HepG2 (cell line): Measurements from ENCODE around the gene RBM12. TPM values are rescaled to one million over a fixed set of nuclear protein-coding genes. Genes with fewer than 3 reads are reported as not detected.

ENCODE experiments used
- ARID2 ChIP-seq: sonication (generic); formaldehyde crosslinking; IDR thresholded peaks from 2 replicates; pipeline ENCODE4 v1.8.1; 2022; ENCODE audit warnings: mild to moderate bottlenecking, missing genetic modification reagents, borderline replicate concordance
- BCL6 ChIP-seq: IDR thresholded peaks from 2 replicates; pipeline ENCODE4 v1.6.1; 2016; ENCODE audit warnings: missing genetic modification reagents, missing compliant biosample characterization
- EED ChIP-seq: sonication (generic); formaldehyde crosslinking; IDR thresholded peaks from 2 replicates; pipeline ENCODE4 v1.5.0; 2020; ENCODE audit warnings: mild to moderate bottlenecking, missing genetic modification reagents
- FOXK2 ChIP-seq: fragments of 450-650 bp; IDR thresholded peaks from 2 replicates; pipeline ENCODE4 v1.6.1; 2016
- IRF1 ChIP-seq: sonication (generic); formaldehyde crosslinking; IDR thresholded peaks from 2 replicates; pipeline ENCODE4 v1.4.0; 2020; ENCODE audit warnings: low read depth, mild to moderate bottlenecking, missing genetic modification reagents
- NFYB ChIP-seq: sonication (generic); formaldehyde crosslinking; IDR thresholded peaks from 2 replicates; pipeline ENCODE4 v1.4.0; 2020; ENCODE audit warnings: missing genetic modification reagents
- TAF15 ChIP-seq: fragments of 200-400 bp; formaldehyde crosslinking; IDR thresholded peaks from one replicate; pipeline ENCODE4 v1.6.1; 2018; ENCODE audit warnings: mild to moderate bottlenecking, low read depth, low read length; ENCODE audit not compliant: poor library complexity, severe bottlenecking
- TEF ChIP-seq: sonication (generic); formaldehyde crosslinking; IDR thresholded peaks from 2 replicates; pipeline ENCODE4 v1.5.0; 2020; ENCODE audit warnings: missing genetic modification reagents
- TFAP4 ChIP-seq: sonication (generic); IDR thresholded peaks from 2 replicates; pipeline ENCODE4 v1.6.1; 2016; ENCODE audit warnings: low read depth, borderline replicate concordance
- ZBTB20 ChIP-seq: sonication (generic); formaldehyde crosslinking; IDR thresholded peaks from 2 replicates; pipeline ENCODE4 v1.8.1; 2023; ENCODE audit warnings: missing genetic modification reagents, low read depth, mild to moderate bottlenecking, borderline replicate concordance
- ZNF329 ChIP-seq: sonication (generic); formaldehyde crosslinking; IDR thresholded peaks from 2 replicates; pipeline ENCODE4 v1.9.0; 2021; ENCODE audit warnings: low read depth, mild to moderate bottlenecking, missing genetic modification reagents
- ZNF34 ChIP-seq: sonication (generic); formaldehyde crosslinking; IDR thresholded peaks from 2 replicates; pipeline ENCODE4 v1.4.0; 2020; ENCODE audit warnings: mild to moderate bottlenecking, missing genetic modification reagents, borderline replicate concordance
- ZNF530 ChIP-seq: sonication (generic); formaldehyde crosslinking; IDR thresholded peaks from 2 replicates; pipeline ENCODE4 v1.5.0; 2020; ENCODE audit warnings: low read depth, mild to moderate bottlenecking, missing genetic modification reagents
- ZNF574 ChIP-seq: sonication (generic); formaldehyde crosslinking; IDR thresholded peaks from 2 replicates; pipeline ENCODE4 v1.4.0; 2020; ENCODE audit warnings: missing genetic modification reagents
- ZNF652 ChIP-seq: IDR thresholded peaks from 2 replicates; pipeline ENCODE4 v1.6.1; 2016; ENCODE audit warnings: low read depth, borderline replicate concordance
- ZNF749 ChIP-seq: sonication (generic); formaldehyde crosslinking; IDR thresholded peaks from 2 replicates; pipeline ENCODE4 v1.8.0; 2022; ENCODE audit warnings: mild to moderate bottlenecking, missing genetic modification reagents, moderate library complexity, borderline replicate concordance
- polyA plus RNA-seq, 8 experiments: library from polyadenylated mRNA; depleted of rRNA in 3 of 8; stranded (reverse) in 7 of 8; unstranded in 1 of 8; fragments of >200 nt; fragmentation: Illumina TruSeq in 4 of 8; extraction: Trizol in 4 of 8; gene quantifications; 2 replicates each; pipeline versions ENCODE4 v1.2.1 to v1.2.3, GENCODE V29; 2011 to 2016; ENCODE audit warnings: low read depth in 4 of 8, missing spikeins in 1 of 8, mixed read lengths in 1 of 8; ENCODE audit not compliant: insufficient read depth in 1 of 8
- total RNA-seq, 5 experiments: library from RNA; depleted of rRNA; stranded (reverse); fragments of >200 nt; fragmentation: Illumina TruSeq; extraction: Trizol; gene quantifications; 2 replicates each; pipeline ENCODE4 v1.2.3, GENCODE V29; 2016; ENCODE audit warnings: low read depth in 1 of 5
- TF ChIP-seq, protein P1 (sequence below): sonication (generic); formaldehyde crosslinking; IDR thresholded peaks from 2 replicates; pipeline ENCODE4 v1.9.0; 2021; ENCODE audit warnings: missing genetic modification reagents, borderline replicate concordance
- TF ChIP-seq, protein P2 (sequence below): IDR thresholded peaks from 2 replicates; pipeline ENCODE4 v1.6.1; 2016

The RBM12 gene
- total and polyA plus RNA-seq, 2 of the 13 experiments (the other 11 are each of a cell fraction or from before 2014, with no cell fraction given) = 97.9 to 104 TPM

GRCh38 chr20:35699127-35699956 is 34.6 kb upstream of the RBM12 start, which contains the start of the genes NFS1 and ROMO1 (continued):
- TF ChIP-seq ZNF574 (CRISPR knock-in tag) (peak; percentile 97), ZNF652 (CRISPR knock-in tag) (peak; percentile 71; the same call in 1 of the 2 replicates), EED (CRISPR knock-in tag) (peak; percentile 99), NFYB (CRISPR knock-in tag) (peak; percentile 58), ZNF749 (peak; percentile 98), ZNF530 (CRISPR knock-in tag) (no peak), ARID2 (CRISPR knock-in tag) (peak; percentile 98; the same call in 1 of the 2 replicates), BCL6 (CRISPR knock-in tag) (peak; percentile 80), ZNF329 (CRISPR knock-in tag) (peak; percentile 91), ZNF34 (CRISPR knock-in tag) (peak; percentile 92), TEF (no peak; the same call in none of the 2 replicates), FOXK2 (peak; percentile 33; the same call in 1 of the 2 replicates), TFAP4 (0 out of 2 replicates have a peak, but pooled peaks have one; percentile 5), IRF1 (CRISPR knock-in tag) (no peak), TAF15 (peak; percentile 72), ZBTB20 (CRISPR knock-in tag) (peak; percentile 65; the same call in 1 of the 2 replicates)
- TF ChIP-seq, protein P1, sequence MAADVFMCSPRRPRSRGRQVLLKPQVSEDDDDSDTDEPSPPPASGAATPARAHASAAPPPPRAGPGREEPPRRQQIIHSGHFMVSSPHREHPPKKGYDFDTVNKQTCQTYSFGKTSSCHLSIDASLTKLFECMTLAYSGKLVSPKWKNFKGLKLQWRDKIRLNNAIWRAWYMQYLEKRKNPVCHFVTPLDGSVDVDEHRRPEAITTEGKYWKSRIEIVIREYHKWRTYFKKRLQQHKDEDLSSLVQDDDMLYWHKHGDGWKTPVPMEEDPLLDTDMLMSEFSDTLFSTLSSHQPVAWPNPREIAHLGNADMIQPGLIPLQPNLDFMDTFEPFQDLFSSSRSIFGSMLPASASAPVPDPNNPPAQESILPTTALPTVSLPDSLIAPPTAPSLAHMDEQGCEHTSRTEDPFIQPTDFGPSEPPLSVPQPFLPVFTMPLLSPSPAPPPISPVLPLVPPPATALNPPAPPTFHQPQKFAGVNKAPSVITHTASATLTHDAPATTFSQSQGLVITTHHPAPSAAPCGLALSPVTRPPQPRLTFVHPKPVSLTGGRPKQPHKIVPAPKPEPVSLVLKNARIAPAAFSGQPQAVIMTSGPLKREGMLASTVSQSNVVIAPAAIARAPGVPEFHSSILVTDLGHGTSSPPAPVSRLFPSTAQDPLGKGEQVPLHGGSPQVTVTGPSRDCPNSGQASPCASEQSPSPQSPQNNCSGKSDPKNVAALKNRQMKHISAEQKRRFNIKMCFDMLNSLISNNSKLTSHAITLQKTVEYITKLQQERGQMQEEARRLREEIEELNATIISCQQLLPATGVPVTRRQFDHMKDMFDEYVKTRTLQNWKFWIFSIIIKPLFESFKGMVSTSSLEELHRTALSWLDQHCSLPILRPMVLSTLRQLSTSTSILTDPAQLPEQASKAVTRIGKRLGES (CRISPR knock-in tag) = peak; percentile 94; the same call in 1 of the 2 replicates
- TF ChIP-seq, protein P2, sequence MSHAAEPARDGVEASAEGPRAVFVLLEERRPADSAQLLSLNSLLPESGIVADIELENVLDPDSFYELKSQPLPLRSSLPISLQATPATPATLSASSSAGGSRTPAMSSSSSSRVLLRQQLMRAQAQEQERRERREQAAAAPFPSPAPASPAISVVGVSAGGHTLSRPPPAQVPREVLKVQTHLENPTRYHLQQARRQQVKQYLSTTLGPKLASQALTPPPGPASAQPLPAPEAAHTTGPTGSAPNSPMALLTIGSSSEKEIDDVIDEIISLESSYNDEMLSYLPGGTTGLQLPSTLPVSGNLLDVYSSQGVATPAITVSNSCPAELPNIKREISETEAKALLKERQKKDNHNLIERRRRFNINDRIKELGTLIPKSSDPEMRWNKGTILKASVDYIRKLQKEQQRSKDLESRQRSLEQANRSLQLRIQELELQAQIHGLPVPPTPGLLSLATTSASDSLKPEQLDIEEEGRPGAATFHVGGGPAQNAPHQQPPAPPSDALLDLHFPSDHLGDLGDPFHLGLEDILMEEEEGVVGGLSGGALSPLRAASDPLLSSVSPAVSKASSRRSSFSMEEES (CRISPR knock-in tag) = peak; percentile 67
